H1 (cell line): ENCODE results near the gene CDYL. TPM values are rescaled to one million over a fixed set of nuclear protein-coding genes. Genes with fewer than 3 reads are reported as not detected.

Source experiments
- CTCF ChIA-PET: fragments of 300-600 bp; sonication (Branson Sonifier 250); formaldehyde crosslinking; loops from one replicate; lab custom pipeline; 2021; ENCODE audit not compliant: partially characterized antibody; lab: Charles Lee
- POLR2A ChIA-PET: fragments of 300-600 bp; sonication (Branson Sonifier 250); formaldehyde crosslinking; loops from one replicate; lab custom pipeline; 2021; ENCODE audit warnings: inconsistent platforms; ENCODE audit not compliant: partially characterized antibody; lab: Charles Lee
- DNase-seq, 2 experiments: peaks; one replicate each; pipeline versions ENCODE4 v3.0.0 to v3.0.0-alpha.2; 2010 to 2022; ENCODE audit warnings: low spot score in 2 of 2, low read depth in 1 of 2, mixed read lengths in 1 of 2
- FAIRE-seq: peaks from 2 replicates; lab custom pipeline; 2011; peaks lifted over from hg19 to GRCh38; lab: Jason Lieb, UNC
- H2AFZ ChIP-seq: 2 replicates; pipeline ENCODE4 v1.8.1; 2012; ENCODE audit warnings: low read length, inconsistent platforms
- H2AK5ac ChIP-seq: 2 replicates; pipeline ENCODE4 v1.6.1; 2013; ENCODE audit warnings: low read depth, low read length
- H2BK120ac ChIP-seq: replicated peaks from 2 replicates; pipeline ENCODE3; 2013; ENCODE audit warnings: low read depth, low read length, inconsistent platforms
- H2BK12ac ChIP-seq: 2 replicates; pipeline ENCODE4 v1.6.1; 2013; ENCODE audit warnings: low read depth, low read length
- H2BK15ac ChIP-seq: 2 replicates; pipeline ENCODE4 v1.6.1; 2013; ENCODE audit warnings: low read length
- H2BK20ac ChIP-seq: 2 replicates; pipeline ENCODE4 v1.6.1; 2013; ENCODE audit warnings: low read length
- H2BK5ac ChIP-seq: 2 replicates; pipeline ENCODE4 v1.6.1; 2013; ENCODE audit warnings: low read depth, low read length
- H3K14ac ChIP-seq: 2 replicates; pipeline ENCODE4 v1.6.1; 2013; ENCODE audit warnings: inconsistent platforms; ENCODE audit not compliant: insufficient read length
- H3K18ac ChIP-seq: 2 replicates; pipeline ENCODE4 v1.6.1; 2013; ENCODE audit warnings: low read length; ENCODE audit errors: extremely low read depth
- H3K23ac ChIP-seq: 2 replicates; pipeline ENCODE4 v1.6.1; 2013; ENCODE audit warnings: inconsistent platforms; ENCODE audit not compliant: insufficient read length
- H3K23me2 ChIP-seq: 2 replicates; pipeline ENCODE4 v1.6.1; 2013; ENCODE audit warnings: low read depth, low read length
- H3K27ac ChIP-seq: 2 replicates; pipeline ENCODE4 v1.6.1; 2011; ENCODE audit warnings: low read depth, low read length, inconsistent platforms
- H3K27me3 ChIP-seq, 4 experiments: replicated peaks in 1 of 4; 1 replicate in 1 of 4; 2 replicates in 3 of 4; pipeline versions ENCODE4 v1.6.1 to v1.8.1; 2011 to 2013; ENCODE audit warnings: low read length in 3 of 4, mild to moderate bottlenecking in 3 of 4, inconsistent platforms in 2 of 4, mixed read lengths in 2 of 4, moderate library complexity in 1 of 4; ENCODE audit not compliant: control insufficient read depth in 3 of 4, insufficient read depth in 3 of 4; ENCODE audit errors: extremely low read depth in 1 of 4
- H3K36me3 ChIP-seq, 4 experiments: 2 replicates each; pipeline versions ENCODE4 v1.6.1 to v1.8.1; 2011 to 2013; ENCODE audit warnings: mild to moderate bottlenecking in 4 of 4, low read length in 3 of 4, moderate library complexity in 2 of 4, control low read depth in 1 of 4, inconsistent platforms in 1 of 4; ENCODE audit not compliant: insufficient read depth in 4 of 4, control insufficient read depth in 2 of 4
- H3K4ac ChIP-seq: replicated peaks from 2 replicates; pipeline ENCODE3; 2013; ENCODE audit warnings: low read length, low read depth, mixed read lengths, inconsistent platforms; ENCODE audit not compliant: insufficient read length
- H3K4me1 ChIP-seq, 4 experiments: replicated peaks in 1 of 4; 1 replicate in 1 of 4; 2 replicates in 3 of 4; pipeline versions ENCODE4 v1.6.1 to v1.8.1; 2011 to 2013; ENCODE audit warnings: low read length in 3 of 4, inconsistent platforms in 2 of 4, mixed read lengths in 1 of 4; ENCODE audit not compliant: insufficient read depth in 4 of 4, control insufficient read depth in 3 of 4
- H3K4me2 ChIP-seq, 2 experiments: 2 replicates each; pipeline versions ENCODE4 v1.6.1 to v1.8.1; 2011 to 2013; ENCODE audit warnings: low read depth in 2 of 2, low read length in 2 of 2, control low read depth in 1 of 2, inconsistent platforms in 1 of 2, mild to moderate bottlenecking in 1 of 2; ENCODE audit not compliant: insufficient read depth in 1 of 2
- H3K4me3 ChIP-seq, 4 experiments: fragments of 200-600, 300-600 bp in 1 of 4; sonication (generic), shearing (Covaris generic), sonication (Bioruptor Twin) in 1 of 4; 2 replicates each; pipeline versions ENCODE4 v1.5.1 to v1.8.1; 2011 to 2016; ENCODE audit warnings: low read length in 4 of 4, low read depth in 3 of 4, control low read depth in 2 of 4, inconsistent platforms in 2 of 4, mild to moderate bottlenecking in 2 of 4, mixed read lengths in 1 of 4, moderate library complexity in 1 of 4; ENCODE audit not compliant: insufficient read depth in 2 of 4; ENCODE audit errors: extremely low read depth in 1 of 4
- H3K56ac ChIP-seq: replicated peaks from 2 replicates; pipeline ENCODE3; 2013; ENCODE audit warnings: low read depth, mild to moderate bottlenecking, mixed read lengths, low read length, inconsistent platforms; ENCODE audit not compliant: insufficient read length
- H3K79me1 ChIP-seq: 2 replicates; pipeline ENCODE4 v1.6.1; 2013; ENCODE audit warnings: low read depth, low read length, control low read depth
- H3K79me2 ChIP-seq, 2 experiments: 2 replicates each; pipeline versions ENCODE4 v1.6.1 to v1.8.1; 2012 to 2013; ENCODE audit warnings: low read length in 2 of 2, mild to moderate bottlenecking in 2 of 2, inconsistent platforms in 1 of 2; ENCODE audit not compliant: insufficient read depth in 2 of 2, control insufficient read depth in 1 of 2
- H3K9ac ChIP-seq, 4 experiments: replicated peaks in 1 of 4; 1 replicate in 1 of 4; 2 replicates in 3 of 4; pipeline versions ENCODE4 v1.6.1 to v1.8.1; 2011 to 2013; ENCODE audit warnings: low read depth in 3 of 4, low read length in 3 of 4, control low read depth in 2 of 4, mild to moderate bottlenecking in 2 of 4, moderate library complexity in 2 of 4, inconsistent platforms in 1 of 4; ENCODE audit errors: extremely low read depth in 1 of 4
- H3K9me3 ChIP-seq, 2 experiments: 2 replicates each; pipeline versions ENCODE4 v1.6.1 to v1.8.1; 2012 to 2013; ENCODE audit warnings: mild to moderate bottlenecking in 2 of 2, moderate library complexity in 2 of 2, control low read depth in 1 of 2, inconsistent platforms in 1 of 2, low read depth in 1 of 2, low read length in 1 of 2, mixed read lengths in 1 of 2; ENCODE audit not compliant: insufficient read depth in 2 of 2
- H4K20me1 ChIP-seq, 2 experiments: replicated peaks in 1 of 2; 2 replicates each; pipeline versions ENCODE3 to v1.8.1; 2011 to 2013; ENCODE audit warnings: inconsistent platforms in 2 of 2, low read length in 2 of 2, mild to moderate bottlenecking in 1 of 2; ENCODE audit not compliant: insufficient read depth in 2 of 2, control insufficient read depth in 1 of 2
- H4K5ac ChIP-seq: 2 replicates; pipeline ENCODE4 v1.6.1; 2013; ENCODE audit warnings: low read length, low read depth, mixed read lengths, inconsistent platforms; ENCODE audit not compliant: insufficient read length
- H4K8ac ChIP-seq: 2 replicates; pipeline ENCODE4 v1.8.0; 2013; ENCODE audit warnings: mild to moderate bottlenecking, moderate library complexity, low read length, inconsistent platforms; ENCODE audit not compliant: insufficient read depth; ENCODE audit errors: extremely low read depth
- H4K91ac ChIP-seq: replicated peaks from 2 replicates; pipeline ENCODE3; 2013; ENCODE audit warnings: low read length, mixed read lengths, inconsistent platforms; ENCODE audit not compliant: insufficient read length
- CHD1 ChIP-seq: IDR thresholded peaks from 2 replicates; pipeline ENCODE4 v1.6.1; 2012; ENCODE audit warnings: low read depth, low read length, improper control_type of control experiment
- CREB1 ChIP-seq: IDR thresholded peaks from 2 replicates; pipeline ENCODE4 v1.6.1; 2012; ENCODE audit warnings: inconsistent platforms
- GABPA ChIP-seq: IDR thresholded peaks from 2 replicates; pipeline ENCODE4 v1.6.1; 2011; ENCODE audit warnings: mild to moderate bottlenecking, low read length, moderate library complexity, borderline replicate concordance; ENCODE audit not compliant: insufficient read depth
- MAFK ChIP-seq: IDR thresholded peaks from 2 replicates; pipeline ENCODE4 v1.6.1; 2012; ENCODE audit warnings: low read depth, mild to moderate bottlenecking, improper control_type of control experiment, low read length
- PHF8 ChIP-seq: fragments of 200-600 bp; sonication (generic); conservative IDR thresholded peaks from 2 replicates; pipeline ENCODE4 v1.7.1; 2012; ENCODE audit warnings: low read depth, mild to moderate bottlenecking, inconsistent platforms, low read length, moderate library complexity
- POLR2AphosphoS5 ChIP-seq: IDR thresholded peaks from 2 replicates; pipeline ENCODE4 v1.6.1; 2011; ENCODE audit warnings: low read depth, low read length
- SAP30 ChIP-seq: fragments of 300-600 bp; sonication (generic); IDR thresholded peaks from 2 replicates; pipeline ENCODE4 v1.7.1; 2012; ENCODE audit warnings: low read length, moderate library complexity, mild to moderate bottlenecking, inconsistent platforms; ENCODE audit not compliant: insufficient read depth, insufficient replicate concordance
- SIN3A ChIP-seq, 2 experiments: IDR thresholded peaks in 1 of 2; conservative IDR thresholded peaks in 1 of 2; 2 replicates each; pipeline ENCODE4 v1.6.1; 2011 to 2012; ENCODE audit warnings: low read length in 2 of 2, improper control_type of control experiment in 1 of 2, low read depth in 1 of 2, mild to moderate bottlenecking in 1 of 2
- SIRT6 ChIP-seq: IDR thresholded peaks from one replicate; pipeline ENCODE4 v1.7.1; 2012; ENCODE audit warnings: low read length, inconsistent platforms
- WGBS, 2 experiments: shearing (Covaris generic) in 1 of 2; methylation state at CpG; one replicate each; pipeline versions ENCODE4 v1.1.6 to v1.1.7; 2013 to 2015; ENCODE audit warnings: low lambda C conversion rate in 2 of 2, mixed read lengths in 2 of 2, inconsistent platforms in 1 of 2, low coverage in 1 of 2, missing lambda C conversion rate in 1 of 2; ENCODE audit not compliant: insufficient replicate concordance in 2 of 2, insufficient coverage in 1 of 2, insufficient read length in 1 of 2; ENCODE audit errors: extremely low coverage in 1 of 2, missing lambda C conversion rate in 1 of 2; 5-methylcytosine and 5-hydroxymethylcytosine counted together
- polyA plus RNA-seq, 7 experiments: library from polyadenylated mRNA; depleted of rRNA in 3 of 7; stranded (reverse) in 5 of 7; unstranded in 2 of 7; fragments of >200 nt in 5 of 7; fragments of 200-250 nt in 2 of 7; gene quantifications; 1 replicate in 5 of 7; 2 replicates in 1 of 7; 4 replicates in 1 of 7; pipeline versions ENCODE4 v1.2.1 to v1.2.3, GENCODE V29; 2011 to 2013; ENCODE audit warnings: missing spikeins in 2 of 7, mixed read lengths in 2 of 7
- total RNA-seq: library from RNA; stranded (reverse); fragmentation: NEBNext Ultra II Directional; extraction: Animal tissue kit (Norgen Biotek cat#: 25700); gene quantifications from 2 replicates; pipeline ENCODE4 v1.2.1, GENCODE V29; 2021
- TF ChIP-seq, protein P1 (sequence below), 3 experiments: IDR thresholded peaks; 1 replicate in 2 of 3; 2 replicates in 1 of 3; pipeline versions ENCODE4 v1.5.1 to v1.6.1; 2011; ENCODE audit warnings: low read length in 3 of 3, mild to moderate bottlenecking in 3 of 3, inconsistent platforms in 2 of 3, low read depth in 1 of 3, moderate library complexity in 1 of 3; ENCODE audit not compliant: insufficient read depth in 1 of 3; ENCODE audit errors: control extremely low read depth in 1 of 3

The CDYL gene
- total and polyA plus RNA-seq, 2 of the 8 experiments (the other 6 are each of a cell fraction or from before 2014, with no cell fraction given) = 56.4 to 119 TPM

GRCh38 chr6:4751823-4752464, 24.3 kb upstream of the CDYL start:
- Histone ChIP-seq H2BK12ac (no peak overlapping the region), H3K79me2 (no peaks in the 10 kb centered on the region), H2AK5ac (no peak overlapping the region), H3K27me3 (peaks cover 0 to 10% (median 0%) of the 10 kb centered on the region in 4 experiments; a peak in 3 of 7 replicates), H3K23me2 (peaks cover 4% of the 10 kb centered on the region; the same call in 1 of the 2 replicates), H3K36me3 (no peaks in the 10 kb centered on the region; a peak in 1 of 8 replicates), H2BK120ac (no peak overlapping the region), H3K4ac (no peak overlapping the region), H3K18ac (no peak overlapping the region), H3K14ac (no peak overlapping the region), H4K8ac (no peak overlapping the region), H2AFZ (no peak overlapping the region), H4K91ac (no peak overlapping the region), H2BK5ac (no peak overlapping the region), H3K4me2 (no peak overlapping the region), H3K4me3 (no peak overlapping the region), H4K20me1 (no peaks in the 10 kb centered on the region), H3K27ac (no peak overlapping the region), H4K5ac (no peak overlapping the region), H2BK20ac (no peak overlapping the region), H3K56ac (no peak overlapping the region), H3K9ac (no peak overlapping the region), H3K9me3 (no peaks in the 10 kb centered on the region), H3K79me1 (no peaks in the 10 kb centered on the region), H3K23ac (no peak overlapping the region), H2BK15ac (no peak overlapping the region), H3K4me1 (peaks cover 0 to 6% (median 4%) of the 10 kb centered on the region in 4 experiments; a peak in 4 of 7 replicates)
- ChIA-PET POLR2A (interaction anchor here (1.3 kb wide), 1 partner anchor 20 kb away, joined by 4 read pairs; no protein-coding TSS in a partner anchor), CTCF (interaction anchor here (0.6 kb wide), 1 partner anchor 168 kb away, joined by 8 read pairs; no protein-coding TSS in a partner anchor)
- no peak for FAIRE-seq
- 66% methylated on average over 7 of the region's 7 CpGs; no CpG with 5 or more reads in 1 of the 2 experiments for WGBS, 2 experiments
- DNase-seq = no peak
- TF ChIP-seq PHF8 (no peak), MAFK (no peak), CHD1 (no peak), POLR2AphosphoS5 (no peak), SIN3A (conservative IDR thresholded peaks at IDR 0.05 in 1 of 2, IDR thresholded peaks at IDR 0.05 in 1 of 2; ENCODE audit: low read depth in 1 of 2, low read length in 2 of 2) (no peak), SAP30 (no peak), SIRT6 (no peak), CREB1 (no peak), GABPA (no peak)
- TF ChIP-seq, protein P1, sequence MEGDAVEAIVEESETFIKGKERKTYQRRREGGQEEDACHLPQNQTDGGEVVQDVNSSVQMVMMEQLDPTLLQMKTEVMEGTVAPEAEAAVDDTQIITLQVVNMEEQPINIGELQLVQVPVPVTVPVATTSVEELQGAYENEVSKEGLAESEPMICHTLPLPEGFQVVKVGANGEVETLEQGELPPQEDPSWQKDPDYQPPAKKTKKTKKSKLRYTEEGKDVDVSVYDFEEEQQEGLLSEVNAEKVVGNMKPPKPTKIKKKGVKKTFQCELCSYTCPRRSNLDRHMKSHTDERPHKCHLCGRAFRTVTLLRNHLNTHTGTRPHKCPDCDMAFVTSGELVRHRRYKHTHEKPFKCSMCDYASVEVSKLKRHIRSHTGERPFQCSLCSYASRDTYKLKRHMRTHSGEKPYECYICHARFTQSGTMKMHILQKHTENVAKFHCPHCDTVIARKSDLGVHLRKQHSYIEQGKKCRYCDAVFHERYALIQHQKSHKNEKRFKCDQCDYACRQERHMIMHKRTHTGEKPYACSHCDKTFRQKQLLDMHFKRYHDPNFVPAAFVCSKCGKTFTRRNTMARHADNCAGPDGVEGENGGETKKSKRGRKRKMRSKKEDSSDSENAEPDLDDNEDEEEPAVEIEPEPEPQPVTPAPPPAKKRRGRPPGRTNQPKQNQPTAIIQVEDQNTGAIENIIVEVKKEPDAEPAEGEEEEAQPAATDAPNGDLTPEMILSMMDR (IDR thresholded peaks at IDR 0.05; ENCODE audit: control extremely low read depth in 1 of 3, insufficient read depth in 1 of 3, low read depth in 1 of 3, low read length in 3 of 3) = no peak
